ENCODE results near the gene CTNNA2.

CTNNA2 gene

DNA sequence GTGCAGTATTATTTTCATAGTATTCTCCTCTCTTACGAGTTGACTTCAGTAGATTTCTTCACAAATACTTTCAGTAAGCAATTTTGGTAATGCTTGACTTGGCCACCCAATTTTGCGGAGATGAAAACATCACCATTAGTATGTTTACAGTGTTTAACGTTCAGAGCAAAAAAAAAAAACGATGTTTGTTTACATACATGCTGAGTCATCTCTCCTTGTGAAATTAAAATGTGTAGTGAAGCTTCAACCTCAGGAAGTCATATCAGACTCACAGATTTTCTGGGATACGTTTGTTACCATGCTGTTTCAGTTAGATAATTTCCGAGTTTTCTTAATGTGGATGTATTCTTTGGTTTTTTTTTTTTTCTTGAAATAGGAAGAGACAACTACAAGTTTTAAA is 100.1 kb downstream of the CTNNA2 start:
- Histone ChIP-seq H3K79me2 (ENCODE audit: control insufficient read depth, insufficient read depth, low read length, unreplicated experiment) (no peaks in the 10 kb centered on the region), H3K36me3 (ENCODE audit: insufficient read depth, low read length) (no peaks in the 10 kb centered on the region), H2AFZ (ENCODE audit: low read length, unreplicated experiment) (no peak overlapping the region), H3K4me3 (ENCODE audit: low read depth, low read length) (no peak overlapping the region), H3K27me3 (ENCODE audit: insufficient read depth, low read length) (peaks cover 10% of the 10 kb centered on the region; the same call in 1 of the 2 replicates), H3K4me1 (ENCODE audit: control insufficient read depth, insufficient read depth, low read length, unreplicated experiment) (no peaks in the 10 kb centered on the region), H3K27ac (ENCODE audit: low read depth, low read length) (no peak overlapping the region)

DNA sequence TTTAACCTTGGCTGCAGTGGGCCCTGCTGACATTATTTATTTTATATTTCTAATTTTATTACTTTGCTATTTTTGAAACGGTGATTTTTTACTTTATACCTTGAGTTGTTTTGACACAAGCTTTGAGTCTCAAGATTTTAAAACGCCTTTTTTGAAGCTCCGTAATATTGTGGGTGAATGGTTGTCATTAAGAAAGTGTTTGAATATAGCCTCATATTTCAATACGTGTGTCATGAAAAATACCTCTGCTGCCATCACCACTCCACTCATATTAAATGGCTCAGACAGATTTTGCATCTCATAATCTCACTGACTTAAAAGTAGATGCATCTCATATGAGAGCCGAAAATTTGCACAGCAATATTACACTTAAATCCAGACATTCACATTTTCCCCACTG is 106.6 kb downstream of the CTNNA2 start:
- no peak overlapping the region for H2AFZ ChIP-seq (ENCODE audit: low read length, unreplicated experiment)
- no peak overlapping the region for H3K27ac ChIP-seq (ENCODE audit: low read depth, low read length)
- H3K36me3 ChIP-seq (ENCODE audit: insufficient read depth, low read length), result no peaks in the 10 kb centered on the region
- peaks cover 5% of the 10 kb centered on the region; the same call in 1 of the 2 replicates for H3K27me3 ChIP-seq (ENCODE audit: insufficient read depth, low read length)
- H3K4me3 ChIP-seq (ENCODE audit: low read depth, low read length), result no peak overlapping the region
- H3K79me2 ChIP-seq (ENCODE audit: control insufficient read depth, insufficient read depth, low read length, unreplicated experiment), result no peaks in the 10 kb centered on the region
- no peaks in the 10 kb centered on the region for H3K4me1 ChIP-seq (ENCODE audit: control insufficient read depth, insufficient read depth, low read length, unreplicated experiment)

GRCh38 chr2:79619976-79620375 is 107.1 kb downstream of the CTNNA2 start:
- Histone ChIP-seq H2AFZ (ENCODE audit: low read length, unreplicated experiment) (no peak overlapping the region), H3K79me2 (ENCODE audit: control insufficient read depth, insufficient read depth, low read length, unreplicated experiment) (no peaks in the 10 kb centered on the region), H3K27ac (ENCODE audit: low read depth, low read length) (no peak overlapping the region), H3K27me3 (ENCODE audit: insufficient read depth, low read length) (peaks cover 5% of the 10 kb centered on the region; the same call in 1 of the 2 replicates), H3K4me3 (ENCODE audit: low read depth, low read length) (no peak overlapping the region), H3K36me3 (ENCODE audit: insufficient read depth, low read length) (no peaks in the 10 kb centered on the region), H3K4me1 (ENCODE audit: control insufficient read depth, insufficient read depth, low read length, unreplicated experiment) (no peaks in the 10 kb centered on the region)

- H2AFZ ChIP-seq (ENCODE audit: low read length, unreplicated experiment), result no peak overlapping the region
- no peaks in the 10 kb centered on the region for H3K4me1 ChIP-seq (ENCODE audit: control insufficient read depth, insufficient read depth, low read length, unreplicated experiment)
- peaks cover 8% of the 10 kb centered on the region for H3K27me3 ChIP-seq (ENCODE audit: insufficient read depth, low read length)
- no peak overlapping the region for H3K4me3 ChIP-seq (ENCODE audit: low read depth, low read length)
- no peaks in the 10 kb centered on the region for H3K79me2 ChIP-seq (ENCODE audit: control insufficient read depth, insufficient read depth, low read length, unreplicated experiment)
- no peaks in the 10 kb centered on the region for H3K36me3 ChIP-seq (ENCODE audit: insufficient read depth, low read length)
- H3K27ac ChIP-seq (ENCODE audit: low read depth, low read length), result no peak overlapping the region
Observed at GRCh38 chr2:79620679-79621078, 107.8 kb downstream of the CTNNA2 start.

- Histone ChIP-seq H3K27me3 (ENCODE audit: insufficient read depth, low read length) (peaks cover 8% of the 10 kb centered on the region), H3K4me1 (ENCODE audit: control insufficient read depth, insufficient read depth, low read length, unreplicated experiment) (no peaks in the 10 kb centered on the region), H3K79me2 (ENCODE audit: control insufficient read depth, insufficient read depth, low read length, unreplicated experiment) (no peaks in the 10 kb centered on the region), H3K4me3 (ENCODE audit: low read depth, low read length) (no peak overlapping the region), H2AFZ (ENCODE audit: low read length, unreplicated experiment) (no peak overlapping the region), H3K27ac (ENCODE audit: low read depth, low read length) (no peak overlapping the region), H3K36me3 (ENCODE audit: insufficient read depth, low read length) (no peaks in the 10 kb centered on the region)
Observed at GRCh38 chr2:79621252-79621651, 108.4 kb downstream of the CTNNA2 start.

DNA sequence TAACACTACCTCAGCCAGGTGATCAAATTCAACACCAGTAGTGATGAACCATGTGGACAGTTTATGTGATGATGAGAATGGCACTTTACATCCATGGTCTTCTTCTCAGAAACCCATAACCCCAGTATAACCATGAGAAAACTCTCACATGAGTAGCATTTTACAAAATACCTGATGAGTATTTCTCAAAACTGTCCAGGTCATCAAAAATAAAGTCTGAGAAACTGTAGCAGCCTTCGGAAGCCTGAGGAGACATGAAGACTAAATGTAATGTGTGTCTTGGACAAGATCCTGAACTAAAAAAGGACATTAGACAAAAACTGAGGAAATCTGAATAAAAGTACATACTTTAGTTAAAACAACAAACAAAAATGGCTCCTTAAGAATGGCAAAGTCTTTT is 108.9 kb downstream of the CTNNA2 start:
- Histone ChIP-seq H3K36me3 (ENCODE audit: insufficient read depth, low read length) (no peaks in the 10 kb centered on the region), H2AFZ (ENCODE audit: low read length, unreplicated experiment) (no peak overlapping the region), H3K4me3 (ENCODE audit: low read depth, low read length) (no peak overlapping the region), H3K27me3 (ENCODE audit: insufficient read depth, low read length) (peaks cover 8% of the 10 kb centered on the region), H3K27ac (ENCODE audit: low read depth, low read length) (no peak overlapping the region), H3K79me2 (ENCODE audit: control insufficient read depth, insufficient read depth, low read length, unreplicated experiment) (no peaks in the 10 kb centered on the region), H3K4me1 (ENCODE audit: control insufficient read depth, insufficient read depth, low read length, unreplicated experiment) (no peaks in the 10 kb centered on the region)

- Histone ChIP-seq H3K4me3 (ENCODE audit: low read depth, low read length) (no peak overlapping the region), H3K4me1 (ENCODE audit: control insufficient read depth, insufficient read depth, low read length, unreplicated experiment) (no peaks in the 10 kb centered on the region), H3K27me3 (ENCODE audit: insufficient read depth, low read length) (peaks cover 8% of the 10 kb centered on the region), H3K79me2 (ENCODE audit: control insufficient read depth, insufficient read depth, low read length, unreplicated experiment) (no peaks in the 10 kb centered on the region), H3K27ac (ENCODE audit: low read depth, low read length) (no peak overlapping the region), H3K36me3 (ENCODE audit: insufficient read depth, low read length) (no peaks in the 10 kb centered on the region), H2AFZ (ENCODE audit: low read length, unreplicated experiment) (no peak overlapping the region)
Observed at GRCh38 chr2:79622508-79622907, 109.7 kb downstream of the CTNNA2 start.

DNA sequence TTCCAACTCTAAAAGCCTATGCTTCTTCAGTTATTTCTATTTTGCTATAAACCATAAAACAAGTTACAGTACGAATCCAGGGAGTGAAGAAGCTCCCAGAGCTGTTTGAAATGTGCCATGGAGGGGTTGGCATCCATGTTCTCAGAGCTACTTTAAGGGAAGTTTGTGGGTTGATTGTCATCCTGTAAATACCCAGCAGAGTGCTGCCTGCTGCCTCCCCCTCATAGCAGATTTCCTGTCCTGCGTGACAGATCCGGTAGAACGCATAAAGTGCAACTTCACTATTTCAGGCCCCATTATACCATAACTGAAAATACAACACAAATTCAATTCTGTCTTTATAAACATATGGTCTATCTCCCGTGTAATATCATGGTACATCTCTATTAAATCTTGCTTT is 114.4 kb downstream of the CTNNA2 start:
- no peaks in the 10 kb centered on the region for H3K79me2 ChIP-seq (ENCODE audit: control insufficient read depth, insufficient read depth, low read length, unreplicated experiment)
- no peaks in the 10 kb centered on the region for H3K36me3 ChIP-seq (ENCODE audit: insufficient read depth, low read length)
- H3K27me3 ChIP-seq (ENCODE audit: insufficient read depth, low read length), result peaks cover 4% of the 10 kb centered on the region; the same call in 1 of the 2 replicates
- H3K27ac ChIP-seq (ENCODE audit: low read depth, low read length), result no peak overlapping the region
- H3K4me3 ChIP-seq (ENCODE audit: low read depth, low read length), result no peak overlapping the region
- no peaks in the 10 kb centered on the region for H3K4me1 ChIP-seq (ENCODE audit: control insufficient read depth, insufficient read depth, low read length, unreplicated experiment)
- H2AFZ ChIP-seq (ENCODE audit: low read length, unreplicated experiment), result no peak overlapping the region

GRCh38 chr2:79630060-79630459 is 117.2 kb downstream of the CTNNA2 start:
- Histone ChIP-seq H3K36me3 (ENCODE audit: insufficient read depth, low read length) (no peaks in the 10 kb centered on the region), H3K79me2 (ENCODE audit: control insufficient read depth, insufficient read depth, low read length, unreplicated experiment) (no peaks in the 10 kb centered on the region), H2AFZ (ENCODE audit: low read length, unreplicated experiment) (no peak overlapping the region), H3K27me3 (ENCODE audit: insufficient read depth, low read length) (peaks cover 10% of the 10 kb centered on the region), H3K4me3 (ENCODE audit: low read depth, low read length) (no peak overlapping the region), H3K27ac (ENCODE audit: low read depth, low read length) (no peak overlapping the region), H3K4me1 (ENCODE audit: control insufficient read depth, insufficient read depth, low read length, unreplicated experiment) (no peaks in the 10 kb centered on the region)

DNA sequence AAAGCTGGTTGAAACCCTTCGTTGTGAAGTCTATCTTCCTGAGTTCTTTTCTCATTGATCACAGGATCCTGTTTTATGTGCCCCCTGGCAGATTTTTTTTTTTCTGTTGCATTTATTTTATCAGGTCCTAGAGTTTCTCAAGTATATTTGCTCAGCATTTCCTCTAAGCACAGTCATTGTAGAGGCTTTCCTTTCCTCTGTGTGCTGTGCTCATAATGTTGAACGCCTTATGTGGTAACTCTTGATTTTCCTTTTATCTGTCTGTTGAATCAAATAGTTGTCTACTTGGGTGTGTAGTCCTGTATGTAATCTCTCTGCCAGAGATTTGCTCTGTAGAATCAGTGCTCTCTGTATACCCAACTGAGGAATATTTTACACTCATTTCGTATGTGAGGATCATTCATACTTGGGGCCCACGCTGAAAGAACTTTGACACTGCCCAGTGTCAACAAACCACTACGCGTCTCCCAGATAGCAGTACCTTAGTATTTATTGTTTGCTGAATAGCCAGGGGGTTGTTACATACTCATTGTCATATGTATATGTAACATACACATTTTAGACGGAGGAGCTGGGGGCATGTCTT is 118.2 kb downstream of the CTNNA2 start:
- H3K27ac ChIP-seq (ENCODE audit: low read depth, low read length), result no peak overlapping the region
- no peaks in the 10 kb centered on the region for H3K4me1 ChIP-seq (ENCODE audit: control insufficient read depth, insufficient read depth, low read length, unreplicated experiment)
- peaks cover 6% of the 10 kb centered on the region; the same call in 1 of the 2 replicates for H3K27me3 ChIP-seq (ENCODE audit: insufficient read depth, low read length)
- H3K36me3 ChIP-seq (ENCODE audit: insufficient read depth, low read length), result no peaks in the 10 kb centered on the region
- no peaks in the 10 kb centered on the region for H3K79me2 ChIP-seq (ENCODE audit: control insufficient read depth, insufficient read depth, low read length, unreplicated experiment)
- H2AFZ ChIP-seq (ENCODE audit: low read length, unreplicated experiment), result no peak overlapping the region
- H3K4me3 ChIP-seq (ENCODE audit: low read depth, low read length), result no peak overlapping the region

DNA sequence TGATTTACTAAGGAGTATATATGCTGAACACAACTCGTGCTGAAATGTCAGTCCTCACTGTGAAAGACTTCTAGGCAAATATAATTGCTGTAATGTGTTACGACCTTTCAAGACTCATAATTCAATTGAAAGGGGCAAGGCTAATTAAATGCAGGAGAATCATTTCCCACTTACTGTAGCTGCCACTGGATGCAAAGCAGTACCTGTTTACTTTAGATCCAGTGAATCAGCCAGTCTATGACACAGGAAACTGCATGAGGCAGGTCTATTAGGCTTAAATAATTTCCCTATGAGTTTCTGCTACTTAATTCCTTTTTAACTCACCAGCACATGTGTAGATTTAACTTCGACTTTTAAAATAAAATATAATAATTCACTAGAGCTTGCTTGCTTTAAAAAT is 125.6 kb downstream of the CTNNA2 start:
- Histone ChIP-seq H3K27ac (ENCODE audit: low read depth, low read length) (no peak overlapping the region), H2AFZ (ENCODE audit: low read length, unreplicated experiment) (no peak overlapping the region), H3K4me3 (ENCODE audit: low read depth, low read length) (no peak overlapping the region), H3K79me2 (ENCODE audit: control insufficient read depth, insufficient read depth, low read length, unreplicated experiment) (no peaks in the 10 kb centered on the region), H3K27me3 (ENCODE audit: insufficient read depth, low read length) (peaks cover 6% of the 10 kb centered on the region; the same call in 1 of the 2 replicates), H3K4me1 (ENCODE audit: control insufficient read depth, insufficient read depth, low read length, unreplicated experiment) (no peaks in the 10 kb centered on the region), H3K36me3 (ENCODE audit: insufficient read depth, low read length) (no peaks in the 10 kb centered on the region)

Data from ACC112 (cell line).